AG04449 (cell line): ENCODE results near the gene NPC1.
"Not testable (repeated sequence)": the region's sequence is repeated elsewhere in the genome, so short reads cannot be mapped to it uniquely, and the experiment has no call there.

ENCODE experiments used
- CTCF ChIA-PET: fragments of 350-600 bp; formaldehyde crosslinking; extraction: SDS; loops from one replicate; lab custom pipeline; 2021; ENCODE audit warnings: antibody characterized with exemption; lab: Yijun Ruan, JAX
- POLR2A ChIA-PET: fragments of 400-600, 350-600 bp; formaldehyde crosslinking; extraction: SDS; loops from one replicate; lab custom pipeline; 2020; ENCODE audit warnings: antibody characterized with exemption, inconsistent platforms; lab: Yijun Ruan, JAX
- DNase-seq: peaks from one replicate; pipeline ENCODE4 v3.0.0-alpha.2; 2010; ENCODE audit warnings: low read depth, low spot score
- H3K4me3 ChIP-seq: 2 replicates; pipeline ENCODE4 v1.5.1; 2011; ENCODE audit warnings: low read depth, mild to moderate bottlenecking, control low read depth, low read length
- CTCF ChIP-seq: IDR thresholded peaks from one replicate; pipeline ENCODE4 v1.5.1; 2011; ENCODE audit warnings: mild to moderate bottlenecking, moderate library complexity, low read length, control low read depth, inconsistent platforms; ENCODE audit not compliant: insufficient read depth; ENCODE audit errors: missing control alignments

Gene NPC1

GRCh38 chr18:23619388-23619881, 33.1 kb upstream of the NPC1 start:
- peak; percentile 0 for TF ChIP-seq CTCF
- ChIA-PET POLR2A (no interaction called here), CTCF (interaction anchor here (1.0 to 12.7 kb wide), 7 partner anchors 10 to 192 kb away, joined by 3 to 230 read pairs (median 5); no protein-coding TSS in a partner anchor)
- H3K4me3 ChIP-seq = peak overlapping the region; percentile 57
- no peak for DNase-seq

GRCh38 chr18:23618862-23619387, 32.6 kb upstream of the NPC1 start:
- CTCF ChIA-PET = interaction anchor here (0.9 to 12.7 kb wide), 8 partner anchors 9 to 103 kb away, joined by 3 to 230 read pairs (median 3); no protein-coding TSS in a partner anchor
- no peak for TF ChIP-seq CTCF
- POLR2A ChIA-PET = no interaction called here
- DNase-seq = no peak
- peak overlapping the region; percentile 57 for H3K4me3 ChIP-seq

- ChIA-PET CTCF (interaction anchor here (1.1 to 12.7 kb wide), 5 partner anchors 12 to 85 kb away, joined by 3 to 230 read pairs (median 3); no protein-coding TSS in a partner anchor), POLR2A (no interaction called here)
- no peak overlapping the region for H3K4me3 ChIP-seq
- no peak for DNase-seq
- TF ChIP-seq CTCF = no peak
These were observed 31.2 kb upstream of the NPC1 start for GRCh38 chr18:23617412-23618014.

- CTCF ChIA-PET = interaction anchor here (0.7 kb wide), 1 partner anchor 195 kb away, joined by 3 read pairs; no protein-coding TSS in a partner anchor
- POLR2A ChIA-PET = no interaction called here
- no peak for TF ChIP-seq CTCF
- H3K4me3 ChIP-seq = no peak overlapping the region
- DNase-seq = no peak
These were observed 30.0 kb upstream of the NPC1 start for GRCh38 chr18:23616258-23616657.

GRCh38 chr18:23614891-23615290, 28.6 kb upstream of the NPC1 start:
- TF ChIP-seq CTCF = no peak
- H3K4me3 ChIP-seq = no peak overlapping the region
- POLR2A ChIA-PET = no interaction called here
- CTCF ChIA-PET = interaction anchor here (0.8 to 2.9 kb wide), 5 partner anchors 7 to 89 kb away, joined by 3 to 18 read pairs (median 13); no protein-coding TSS in a partner anchor
- no peak for DNase-seq

GRCh38 chr18:23614413-23614812, 28.1 kb upstream of the NPC1 start:
- no peak overlapping the region for H3K4me3 ChIP-seq
- TF ChIP-seq CTCF = no peak
- ChIA-PET POLR2A (no interaction called here), CTCF (interaction anchor here (1.3 to 2.9 kb wide), 5 partner anchors 8 to 197 kb away, joined by 3 to 18 read pairs (median 13); no protein-coding TSS in a partner anchor)
- DNase-seq = no peak

GRCh38 chr18:23613091-23613475, 26.8 kb upstream of the NPC1 start:
- POLR2A ChIA-PET, DNase-seq, H3K4me3 ChIP-seq: not testable (repeated sequence)
- CTCF ChIA-PET = interaction anchor here (0.7 to 2.9 kb wide), 5 partner anchors 9 to 198 kb away, joined by 3 to 18 read pairs (median 3); no protein-coding TSS in a partner anchor
